Measurements from ENCODE around the gene RASAL2. TPM values are rescaled to one million over a fixed set of nuclear protein-coding genes. Genes with fewer than 3 reads are reported as not detected.

The RASAL2 gene
- total and polyA plus RNA-seq, 9 of the 15 experiments (the other 6 are each of a cell fraction or from before 2014, with no cell fraction given): 0.13 to 1.0 (median 0.62) TPM

DNA sequence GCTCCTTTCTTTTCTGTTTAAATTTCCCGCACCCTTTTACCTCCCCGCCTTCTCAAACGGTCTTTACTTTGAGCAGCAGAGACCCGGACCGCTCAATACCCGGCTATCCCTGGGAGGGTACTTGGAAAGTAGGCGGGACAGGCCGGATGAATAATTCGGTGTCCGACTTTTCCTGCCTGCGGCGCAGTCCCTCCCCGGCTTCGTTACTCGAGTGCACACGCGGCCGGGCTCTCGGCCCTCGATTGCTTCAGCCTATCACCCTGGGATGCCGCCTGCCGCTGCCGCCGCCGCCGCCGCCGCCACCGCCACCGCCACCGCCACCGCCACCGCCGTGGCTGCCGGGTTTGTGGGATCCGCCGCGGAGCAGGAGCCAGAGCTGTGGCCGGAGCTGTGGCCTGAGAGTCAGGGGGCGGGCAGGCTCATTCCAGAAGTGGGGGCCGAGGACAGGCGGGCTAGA is 382 bp upstream of the RASAL2 start (continued):
- TF ChIP-seq CHD7 (IDR thresholded peaks at IDR 0.05; ENCODE audit: low read depth, low read length): no peak
- TF ChIP-seq ZNF3 (CRISPR knock-in tag; IDR thresholded peaks at IDR 0.05): no peak
- TF ChIP-seq OTX1 (CRISPR knock-in tag; IDR thresholded peaks at IDR 0.05): no peak
- TF ChIP-seq ZNF639 (CRISPR knock-in tag; conservative IDR thresholded peaks at IDR 0.05 in 1 of 2, IDR thresholded peaks at IDR 0.05 in 1 of 2): peak in 1 of 2 experiments; percentile 48; a peak in 1 of 4 replicates
- TF ChIP-seq SREBF2 (CRISPR knock-in tag; IDR thresholded peaks at IDR 0.05): no peak
- TF ChIP-seq, protein P1, sequence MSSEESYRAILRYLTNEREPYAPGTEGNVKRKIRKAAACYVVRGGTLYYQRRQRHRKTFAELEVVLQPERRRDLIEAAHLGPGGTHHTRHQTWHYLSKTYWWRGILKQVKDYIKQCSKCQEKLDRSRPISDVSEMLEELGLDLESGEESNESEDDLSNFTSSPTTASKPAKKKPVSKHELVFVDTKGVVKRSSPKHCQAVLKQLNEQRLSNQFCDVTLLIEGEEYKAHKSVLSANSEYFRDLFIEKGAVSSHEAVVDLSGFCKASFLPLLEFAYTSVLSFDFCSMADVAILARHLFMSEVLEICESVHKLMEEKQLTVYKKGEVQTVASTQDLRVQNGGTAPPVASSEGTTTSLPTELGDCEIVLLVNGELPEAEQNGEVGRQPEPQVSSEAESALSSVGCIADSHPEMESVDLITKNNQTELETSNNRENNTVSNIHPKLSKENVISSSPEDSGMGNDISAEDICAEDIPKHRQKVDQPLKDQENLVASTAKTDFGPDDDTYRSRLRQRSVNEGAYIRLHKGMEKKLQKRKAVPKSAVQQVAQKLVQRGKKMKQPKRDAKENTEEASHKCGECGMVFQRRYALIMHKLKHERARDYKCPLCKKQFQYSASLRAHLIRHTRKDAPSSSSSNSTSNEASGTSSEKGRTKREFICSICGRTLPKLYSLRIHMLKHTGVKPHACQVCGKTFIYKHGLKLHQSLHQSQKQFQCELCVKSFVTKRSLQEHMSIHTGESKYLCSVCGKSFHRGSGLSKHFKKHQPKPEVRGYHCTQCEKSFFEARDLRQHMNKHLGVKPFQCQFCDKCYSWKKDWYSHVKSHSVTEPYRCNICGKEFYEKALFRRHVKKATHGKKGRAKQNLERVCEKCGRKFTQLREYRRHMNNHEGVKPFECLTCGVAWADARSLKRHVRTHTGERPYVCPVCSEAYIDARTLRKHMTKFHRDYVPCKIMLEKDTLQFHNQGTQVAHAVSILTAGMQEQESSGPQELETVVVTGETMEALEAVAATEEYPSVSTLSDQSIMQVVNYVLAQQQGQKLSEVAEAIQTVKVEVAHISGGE (CRISPR knock-in tag; IDR thresholded peaks at IDR 0.05): peak in 1 of 3 experiments; percentile 48; a peak in 1 of 6 replicates
- peak in 2 of 3 experiments; percentile 49 to 76 for TF ChIP-seq YY1 (IDR thresholded peaks at IDR 0.05; ENCODE audit: borderline replicate concordance in 1 of 3, control insufficient read depth in 1 of 3, extremely low read depth in 1 of 3, insufficient read depth in 3 of 3, insufficient read length in 1 of 3, insufficient replicate concordance in 2 of 3, low read depth in 1 of 3, low read length in 2 of 3)
- TF ChIP-seq SREBF1 (IDR thresholded peaks at IDR 0.05; ENCODE audit: borderline replicate concordance, low read depth, low read length): no peak
- TF ChIP-seq ZNF311 (CRISPR knock-in tag; IDR thresholded peaks at IDR 0.05): no peak

Measured in K562 (cell line).